Measurements from ENCODE around the gene CYP26C1. TPM values are rescaled to one million over a fixed set of nuclear protein-coding genes. Genes with fewer than 3 reads are reported as not detected.

The CYP26C1 gene
- total RNA-seq, 4 donors from 2014 or later: not detected

- no peaks in the 10 kb centered on the region for H3K36me3 ChIP-seq
- 8% methylated on average over 27 of the region's 34 CpGs; no CpG with 5 or more reads in 1 of the 2 donors for WGBS, 2 donors (ENCODE audit: low coverage in 1 of 2)
- no peak overlapping the region for H3K27ac ChIP-seq
- in situ Hi-C loops (cut with MboI; ENCODE audit: low pct_ligation_motif_present in 1 of 4, low pct_unique_long_range_greater_than_20kb in 1 of 4, low sequenced_read_pairs in 3 of 4): no loop called here
- H3K4me3 ChIP-seq: peak overlapping the region in 2 of 4 donors; percentile 22 to 47
- H3K27me3 ChIP-seq: peaks cover 100% of the 10 kb centered on the region
- TF ChIP-seq EP300 (IDR thresholded peaks at IDR 0.05; ENCODE audit: low read depth) (no peak), POLR2AphosphoS5 (IDR thresholded peaks at IDR 0.05) (no peak), CTCF (IDR thresholded peaks at IDR 0.05) (no peak), POLR2A (IDR thresholded peaks at IDR 0.05) (no peak)
- H3K4me1 ChIP-seq: peaks cover 17 to 47% (median 34%) of the 10 kb centered on the region in 4 donors
- H3K9me3 ChIP-seq: no peaks in the 10 kb centered on the region
- no peak for DNase-seq
- intact Hi-C loops (cut with DNase I; ENCODE audit: low total_unique reads): no loop called here
These were observed 12.3 kb downstream of the CYP26C1 start for GRCh38 chr10:93072713-93073538.

GRCh38 chr10:93073539-93074146 lies 13.0 kb downstream of the CYP26C1 start, which contains the start of gene CYP26A1:
CYP26A1 (plus strand) TSS chr10:93073893; CDS start chr10:93073935, 42 bp downstream.
- in situ Hi-C loops (cut with MboI; ENCODE audit: low pct_ligation_motif_present in 1 of 4, low pct_unique_long_range_greater_than_20kb in 1 of 4, low sequenced_read_pairs in 3 of 4): no loop called here
- Histone ChIP-seq H3K4me3 (peak within 1 kb of the TSS in 2 of 4 donors; percentile 22 to 38), H3K27ac (no peak within 1 kb of the TSS), H3K36me3 (no peaks in the 10 kb centered on the region), H3K27me3 (peaks cover 100% of the 10 kb centered on the region), H3K4me1 (peaks cover 17 to 41% (median 31%) of the 10 kb centered on the region in 4 donors), H3K9me3 (no peaks in the 10 kb centered on the region)
- WGBS, 2 donors (ENCODE audit: low coverage in 1 of 2): 0% methylated on average over 46 of the region's 52 CpGs; no CpG with 5 or more reads in 1 of the 2 donors
- intact Hi-C loops (cut with DNase I; ENCODE audit: low total_unique reads): no loop called here
- TF ChIP-seq EP300 (IDR thresholded peaks at IDR 0.05; ENCODE audit: low read depth) (no peak), POLR2AphosphoS5 (IDR thresholded peaks at IDR 0.05) (no peak), POLR2A (IDR thresholded peaks at IDR 0.05) (no peak), CTCF (IDR thresholded peaks at IDR 0.05) (no peak)
- no peak for DNase-seq

- no peak for DNase-seq
- Histone ChIP-seq H3K9me3 (no peaks in the 10 kb centered on the region), H3K4me3 (peak overlapping the region in 2 of 4 donors; percentile 22 to 38), H3K27me3 (peaks cover 100% of the 10 kb centered on the region), H3K27ac (no peak overlapping the region), H3K36me3 (no peaks in the 10 kb centered on the region), H3K4me1 (peaks cover 17 to 39% (median 30%) of the 10 kb centered on the region in 4 donors)
- 2% methylated on average over 38 of the region's 40 CpGs; no CpG with 5 or more reads in 1 of the 2 donors for WGBS, 2 donors (ENCODE audit: low coverage in 1 of 2)
- in situ Hi-C loops (cut with MboI; ENCODE audit: low pct_ligation_motif_present in 1 of 4, low pct_unique_long_range_greater_than_20kb in 1 of 4, low sequenced_read_pairs in 3 of 4) (no loop called here), intact Hi-C loops (cut with DNase I; ENCODE audit: low total_unique reads) (no loop called here)
- TF ChIP-seq POLR2A (IDR thresholded peaks at IDR 0.05) (no peak), POLR2AphosphoS5 (IDR thresholded peaks at IDR 0.05) (no peak), CTCF (IDR thresholded peaks at IDR 0.05) (no peak), EP300 (IDR thresholded peaks at IDR 0.05; ENCODE audit: low read depth) (no peak)
These were observed 13.6 kb downstream of the CYP26C1 start for GRCh38 chr10:93074147-93074596.
